GM12878 (cell line): ENCODE data around the gene CYB561A3.

Experiments used
- ASH2L ChIP-seq: fragments of 300-600, 200-600 bp; sonication (generic); IDR thresholded peaks from 2 replicates; pipeline ENCODE4 v1.6.1; 2017; ENCODE audit warnings: low read depth, mild to moderate bottlenecking, borderline replicate concordance
- BMI1 ChIP-seq: fragments of 450-650 bp; IDR thresholded peaks from 2 replicates; pipeline ENCODE4 v1.6.1; 2016; ENCODE audit warnings: mild to moderate bottlenecking, moderate library complexity, borderline replicate concordance
- CHD2 ChIP-seq: IDR thresholded peaks from 2 replicates; pipeline ENCODE4 v1.6.1; 2011; ENCODE audit warnings: low read depth, low read length, improper control_type of control experiment, borderline replicate concordance
- EZH2 ChIP-seq: IDR thresholded peaks from 2 replicates; pipeline ENCODE4 v1.6.1; 2012; ENCODE audit warnings: low read depth, mild to moderate bottlenecking, control low read depth, inconsistent platforms, low read length, borderline replicate concordance; ENCODE audit not compliant: control insufficient read depth
- NR2C2 ChIP-seq: IDR thresholded peaks from 2 replicates; pipeline ENCODE4 v1.6.1; 2011; ENCODE audit warnings: borderline replicate concordance, low read depth; ENCODE audit not compliant: control insufficient read depth, insufficient read length
- TF ChIP-seq, protein P1 (sequence below), 3 experiments: IDR thresholded peaks in 2 of 3; conservative IDR thresholded peaks in 1 of 3; 2 replicates each; pipeline ENCODE4 v1.5.1; 2011; ENCODE audit warnings: low read depth in 3 of 3, low read length in 3 of 3, mild to moderate bottlenecking in 3 of 3, control low read depth in 2 of 3, moderate library complexity in 2 of 3, inconsistent platforms in 1 of 3, mixed read lengths in 1 of 3; ENCODE audit not compliant: control insufficient read depth in 2 of 3, insufficient read depth in 1 of 3; ENCODE audit errors: extremely low read depth in 1 of 3
- TF ChIP-seq, protein P2 (sequence below): fragments of 450-650 bp; IDR thresholded peaks from 2 replicates; pipeline ENCODE4 v1.6.1; 2018; ENCODE audit warnings: borderline replicate concordance, mild to moderate bottlenecking; ENCODE audit not compliant: partially characterized antibody
- TF ChIP-seq, protein P3 (sequence below): IDR thresholded peaks from 2 replicates; pipeline ENCODE4 v1.6.1; 2012; ENCODE audit warnings: mild to moderate bottlenecking, low read depth, low read length
- TF ChIP-seq, protein P4 (sequence below): IDR thresholded peaks from 2 replicates; pipeline ENCODE4 v1.6.1; 2011; ENCODE audit warnings: low read depth, low read length, improper control_type of control experiment, borderline replicate concordance
- TF ChIP-seq, protein P5 (sequence below): IDR thresholded peaks from 2 replicates; pipeline ENCODE4 v1.6.1; 2012; ENCODE audit warnings: low read length, inconsistent platforms

DNA sequence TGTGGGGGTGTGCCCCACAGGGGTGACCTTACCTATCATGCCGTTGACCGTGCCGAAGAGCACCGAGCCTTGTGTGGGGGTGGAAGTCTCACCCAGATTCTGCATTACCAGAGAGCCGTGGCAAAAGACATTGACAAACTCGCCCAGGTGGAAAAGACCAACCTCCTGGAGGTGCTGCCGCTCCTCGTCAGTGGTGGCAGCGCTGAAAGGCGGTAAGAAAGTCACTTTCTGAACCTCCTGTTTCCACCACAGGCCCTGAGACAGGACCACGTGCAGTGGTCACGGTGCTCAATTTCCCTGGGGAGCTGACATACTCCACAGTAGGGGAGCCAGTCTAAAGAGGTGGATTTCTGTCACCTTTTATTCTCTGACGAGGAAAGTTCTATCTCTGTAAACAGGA lies 59.1 kb downstream of the CYB561A3 start:
- TF ChIP-seq BMI1 = no peak
- TF ChIP-seq, protein P1, sequence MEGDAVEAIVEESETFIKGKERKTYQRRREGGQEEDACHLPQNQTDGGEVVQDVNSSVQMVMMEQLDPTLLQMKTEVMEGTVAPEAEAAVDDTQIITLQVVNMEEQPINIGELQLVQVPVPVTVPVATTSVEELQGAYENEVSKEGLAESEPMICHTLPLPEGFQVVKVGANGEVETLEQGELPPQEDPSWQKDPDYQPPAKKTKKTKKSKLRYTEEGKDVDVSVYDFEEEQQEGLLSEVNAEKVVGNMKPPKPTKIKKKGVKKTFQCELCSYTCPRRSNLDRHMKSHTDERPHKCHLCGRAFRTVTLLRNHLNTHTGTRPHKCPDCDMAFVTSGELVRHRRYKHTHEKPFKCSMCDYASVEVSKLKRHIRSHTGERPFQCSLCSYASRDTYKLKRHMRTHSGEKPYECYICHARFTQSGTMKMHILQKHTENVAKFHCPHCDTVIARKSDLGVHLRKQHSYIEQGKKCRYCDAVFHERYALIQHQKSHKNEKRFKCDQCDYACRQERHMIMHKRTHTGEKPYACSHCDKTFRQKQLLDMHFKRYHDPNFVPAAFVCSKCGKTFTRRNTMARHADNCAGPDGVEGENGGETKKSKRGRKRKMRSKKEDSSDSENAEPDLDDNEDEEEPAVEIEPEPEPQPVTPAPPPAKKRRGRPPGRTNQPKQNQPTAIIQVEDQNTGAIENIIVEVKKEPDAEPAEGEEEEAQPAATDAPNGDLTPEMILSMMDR (IDR thresholded peaks at IDR 0.05 in 2 of 3, conservative IDR thresholded peaks at IDR 0.05 in 1 of 3; ENCODE audit: control insufficient read depth in 2 of 3, extremely low read depth in 1 of 3, insufficient read depth in 1 of 3, low read depth in 3 of 3, low read length in 3 of 3) = no peak
- TF ChIP-seq EZH2 = no peak
- TF ChIP-seq, protein P2, sequence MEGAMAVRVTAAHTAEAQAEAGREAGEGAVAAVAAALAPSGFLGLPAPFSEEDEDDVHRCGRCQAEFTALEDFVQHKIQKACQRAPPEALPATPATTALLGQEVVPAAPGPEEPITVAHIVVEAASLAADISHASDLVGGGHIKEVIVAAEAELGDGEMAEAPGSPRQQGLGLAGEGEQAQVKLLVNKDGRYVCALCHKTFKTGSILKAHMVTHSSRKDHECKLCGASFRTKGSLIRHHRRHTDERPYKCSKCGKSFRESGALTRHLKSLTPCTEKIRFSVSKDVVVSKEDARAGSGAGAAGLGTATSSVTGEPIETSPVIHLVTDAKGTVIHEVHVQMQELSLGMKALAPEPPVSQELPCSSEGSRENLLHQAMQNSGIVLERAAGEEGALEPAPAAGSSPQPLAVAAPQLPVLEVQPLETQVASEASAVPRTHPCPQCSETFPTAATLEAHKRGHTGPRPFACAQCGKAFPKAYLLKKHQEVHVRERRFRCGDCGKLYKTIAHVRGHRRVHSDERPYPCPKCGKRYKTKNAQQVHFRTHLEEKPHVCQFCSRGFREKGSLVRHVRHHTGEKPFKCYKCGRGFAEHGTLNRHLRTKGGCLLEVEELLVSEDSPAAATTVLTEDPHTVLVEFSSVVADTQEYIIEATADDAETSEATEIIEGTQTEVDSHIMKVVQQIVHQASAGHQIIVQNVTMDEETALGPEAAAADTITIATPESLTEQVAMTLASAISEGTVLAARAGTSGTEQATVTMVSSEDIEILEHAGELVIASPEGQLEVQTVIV = no peak
- no peak for TF ChIP-seq CHD2
- TF ChIP-seq NR2C2 = no peak
- TF ChIP-seq, protein P3, sequence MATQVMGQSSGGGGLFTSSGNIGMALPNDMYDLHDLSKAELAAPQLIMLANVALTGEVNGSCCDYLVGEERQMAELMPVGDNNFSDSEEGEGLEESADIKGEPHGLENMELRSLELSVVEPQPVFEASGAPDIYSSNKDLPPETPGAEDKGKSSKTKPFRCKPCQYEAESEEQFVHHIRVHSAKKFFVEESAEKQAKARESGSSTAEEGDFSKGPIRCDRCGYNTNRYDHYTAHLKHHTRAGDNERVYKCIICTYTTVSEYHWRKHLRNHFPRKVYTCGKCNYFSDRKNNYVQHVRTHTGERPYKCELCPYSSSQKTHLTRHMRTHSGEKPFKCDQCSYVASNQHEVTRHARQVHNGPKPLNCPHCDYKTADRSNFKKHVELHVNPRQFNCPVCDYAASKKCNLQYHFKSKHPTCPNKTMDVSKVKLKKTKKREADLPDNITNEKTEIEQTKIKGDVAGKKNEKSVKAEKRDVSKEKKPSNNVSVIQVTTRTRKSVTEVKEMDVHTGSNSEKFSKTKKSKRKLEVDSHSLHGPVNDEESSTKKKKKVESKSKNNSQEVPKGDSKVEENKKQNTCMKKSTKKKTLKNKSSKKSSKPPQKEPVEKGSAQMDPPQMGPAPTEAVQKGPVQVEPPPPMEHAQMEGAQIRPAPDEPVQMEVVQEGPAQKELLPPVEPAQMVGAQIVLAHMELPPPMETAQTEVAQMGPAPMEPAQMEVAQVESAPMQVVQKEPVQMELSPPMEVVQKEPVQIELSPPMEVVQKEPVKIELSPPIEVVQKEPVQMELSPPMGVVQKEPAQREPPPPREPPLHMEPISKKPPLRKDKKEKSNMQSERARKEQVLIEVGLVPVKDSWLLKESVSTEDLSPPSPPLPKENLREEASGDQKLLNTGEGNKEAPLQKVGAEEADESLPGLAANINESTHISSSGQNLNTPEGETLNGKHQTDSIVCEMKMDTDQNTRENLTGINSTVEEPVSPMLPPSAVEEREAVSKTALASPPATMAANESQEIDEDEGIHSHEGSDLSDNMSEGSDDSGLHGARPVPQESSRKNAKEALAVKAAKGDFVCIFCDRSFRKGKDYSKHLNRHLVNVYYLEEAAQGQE = no peak
- no peak for TF ChIP-seq ASH2L
- TF ChIP-seq, protein P4, sequence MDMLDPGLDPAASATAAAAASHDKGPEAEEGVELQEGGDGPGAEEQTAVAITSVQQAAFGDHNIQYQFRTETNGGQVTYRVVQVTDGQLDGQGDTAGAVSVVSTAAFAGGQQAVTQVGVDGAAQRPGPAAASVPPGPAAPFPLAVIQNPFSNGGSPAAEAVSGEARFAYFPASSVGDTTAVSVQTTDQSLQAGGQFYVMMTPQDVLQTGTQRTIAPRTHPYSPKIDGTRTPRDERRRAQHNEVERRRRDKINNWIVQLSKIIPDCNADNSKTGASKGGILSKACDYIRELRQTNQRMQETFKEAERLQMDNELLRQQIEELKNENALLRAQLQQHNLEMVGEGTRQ = no peak
- TF ChIP-seq, protein P5, sequence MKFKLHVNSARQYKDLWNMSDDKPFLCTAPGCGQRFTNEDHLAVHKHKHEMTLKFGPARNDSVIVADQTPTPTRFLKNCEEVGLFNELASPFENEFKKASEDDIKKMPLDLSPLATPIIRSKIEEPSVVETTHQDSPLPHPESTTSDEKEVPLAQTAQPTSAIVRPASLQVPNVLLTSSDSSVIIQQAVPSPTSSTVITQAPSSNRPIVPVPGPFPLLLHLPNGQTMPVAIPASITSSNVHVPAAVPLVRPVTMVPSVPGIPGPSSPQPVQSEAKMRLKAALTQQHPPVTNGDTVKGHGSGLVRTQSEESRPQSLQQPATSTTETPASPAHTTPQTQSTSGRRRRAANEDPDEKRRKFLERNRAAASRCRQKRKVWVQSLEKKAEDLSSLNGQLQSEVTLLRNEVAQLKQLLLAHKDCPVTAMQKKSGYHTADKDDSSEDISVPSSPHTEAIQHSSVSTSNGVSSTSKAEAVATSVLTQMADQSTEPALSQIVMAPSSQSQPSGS = no peak
